GM18951 (cell line): ENCODE data around the gene METTL9.

Experiments
- POLR2A ChIP-seq: IDR thresholded peaks from 4 replicates; pipeline ENCODE4 v1.6.1; 2011; ENCODE audit warnings: mild to moderate bottlenecking; ENCODE audit not compliant: insufficient read length, insufficient read depth; ENCODE audit errors: extremely low read depth
- in situ Hi-C: fragments of 300-500 bp; cut with MboI; formaldehyde crosslinking; loops from one replicate; pipeline ENCODE4 v1.12.0; 2022; ENCODE audit warnings: low sequenced_read_pairs, mixed read lengths, inconsistent platforms; ENCODE audit not compliant: unreplicated experiment

The METTL9 gene

GRCh38 chr16:21610006-21610544 is 10.7 kb downstream of the METTL9 start:
- in situ Hi-C loops, result no loop called here

GRCh38 chr16:21610766-21611165 is 11.4 kb downstream of the METTL9 start:
- TF ChIP-seq POLR2A, result no peak
- in situ Hi-C loops, result no loop called here

More at GRCh38 chr16:21610006-21610544, 10.7 kb downstream of the METTL9 start:
- no peak for TF ChIP-seq POLR2A

- in situ Hi-C loops, result no loop called here
Observed at GRCh38 chr16:21611198-21611555, 11.8 kb downstream of the METTL9 start.

GRCh38 chr16:21611556-21612384 is 12.4 kb downstream of the METTL9 start:
- TF ChIP-seq POLR2A, result no peak

More at GRCh38 chr16:21611198-21611555, 11.8 kb downstream of the METTL9 start:
- no peak for TF ChIP-seq POLR2A

GRCh38 chr16:21613361-21613760 is 14.0 kb downstream of the METTL9 start:
- in situ Hi-C loops, result no loop called here
- TF ChIP-seq POLR2A, result no peak

More at GRCh38 chr16:21611556-21612384, 12.4 kb downstream of the METTL9 start:
- in situ Hi-C loops, result no loop called here

- TF ChIP-seq POLR2A, result no peak
- in situ Hi-C loops, result no loop called here
Observed at GRCh38 chr16:21613781-21614180, 14.4 kb downstream of the METTL9 start.

- TF ChIP-seq POLR2A, result no peak
- in situ Hi-C loops, result no loop called here
Observed at GRCh38 chr16:21614896-21615295, 15.5 kb downstream of the METTL9 start.

- in situ Hi-C loops, result no loop called here
- no peak for TF ChIP-seq POLR2A
Observed at GRCh38 chr16:21617607-21618006, 18.2 kb downstream of the METTL9 start.

GRCh38 chr16:21618281-21618680 is 18.9 kb downstream of the METTL9 start:
- no peak for TF ChIP-seq POLR2A
- in situ Hi-C loops, result no loop called here

GRCh38 chr16:21619765-21620425 is 20.5 kb downstream of the METTL9 start:
- in situ Hi-C loops, result no loop called here
- no peak for TF ChIP-seq POLR2A

GRCh38 chr16:21620592-21620991 is 21.2 kb downstream of the METTL9 start:
- in situ Hi-C loops, result no loop called here

GRCh38 chr16:21622545-21622944 is 23.2 kb downstream of the METTL9 start:
- no peak for TF ChIP-seq POLR2A
- in situ Hi-C loops, result no loop called here

More at GRCh38 chr16:21620592-21620991, 21.2 kb downstream of the METTL9 start:
- TF ChIP-seq POLR2A, result no peak

GRCh38 chr16:21625026-21625425 is 25.6 kb downstream of the METTL9 start:
- no peak for TF ChIP-seq POLR2A
- in situ Hi-C loops, result no loop called here

- TF ChIP-seq POLR2A, result no peak
- in situ Hi-C loops, result no loop called here
Observed at GRCh38 chr16:21626659-21627277, 27.4 kb downstream of the METTL9 start.
